Loucy (cell line): Measurements from ENCODE around the gene IDH1.
A peak's percentile ranks its signal among the peaks of the same experiment; 100 is the strongest.

ENCODE experiments used
- H2AFZ ChIP-seq: fragments of 200-600 bp; sonication (generic); 2 replicates; pipeline ENCODE4 v1.6.0; 2016; ENCODE audit warnings: antibody characterized with exemption, mild to moderate bottlenecking, low read length, moderate library complexity
- H3F3A ChIP-seq: fragments of 200-600 bp; 2 replicates; pipeline ENCODE4 v1.6.0; 2016; ENCODE audit warnings: antibody characterized with exemption, low read depth, mild to moderate bottlenecking
- H3K27me3 ChIP-seq: fragments of 200-600 bp; sonication (generic); 2 replicates; pipeline ENCODE4 v1.6.1; 2014; ENCODE audit warnings: low read length, mild to moderate bottlenecking; ENCODE audit not compliant: insufficient read depth, poor library complexity, severe bottlenecking
- H3K36me3 ChIP-seq: fragments of 200-600 bp; sonication (generic); 2 replicates; pipeline ENCODE4 v1.6.1; 2016; ENCODE audit warnings: low read length; ENCODE audit not compliant: insufficient read depth
- H3K4me1 ChIP-seq: fragments of 200-600 bp; sonication (generic); 2 replicates; pipeline ENCODE4 v1.5.1; 2014; ENCODE audit warnings: low read length, mild to moderate bottlenecking; ENCODE audit not compliant: insufficient read depth, poor library complexity, severe bottlenecking
- H3K4me2 ChIP-seq: fragments of 200-600 bp; sonication (generic); 2 replicates; pipeline ENCODE4 v1.6.0; 2014; ENCODE audit warnings: antibody characterized with exemption, low read length, low read depth, mild to moderate bottlenecking; ENCODE audit not compliant: poor library complexity, severe bottlenecking
- H3K4me3 ChIP-seq: fragments of 200-600 bp; sonication (generic); 2 replicates; pipeline ENCODE4 v1.5.1; 2014; ENCODE audit warnings: low read length, mild to moderate bottlenecking, mixed read lengths; ENCODE audit not compliant: poor library complexity, severe bottlenecking
- H3K79me2 ChIP-seq: fragments of 200-600 bp; sonication (generic); 2 replicates; pipeline ENCODE4 v1.6.1; 2014; ENCODE audit warnings: low read length; ENCODE audit not compliant: insufficient read depth
- H3K9ac ChIP-seq: fragments of 200-600 bp; sonication (generic); 2 replicates; pipeline ENCODE4 v1.6.0; 2014; ENCODE audit warnings: mild to moderate bottlenecking, low read depth, low read length, moderate library complexity; ENCODE audit not compliant: poor library complexity, severe bottlenecking
- H3K9me2 ChIP-seq: fragments of 200-600 bp; sonication (generic); replicated peaks from 2 replicates; pipeline ENCODE4 v1.6.1; 2016; ENCODE audit warnings: low read depth, low read length, mixed read lengths
- H3K9me3 ChIP-seq: fragments of 200-600 bp; sonication (generic); 2 replicates; pipeline ENCODE4 v1.6.1; 2014; ENCODE audit warnings: mild to moderate bottlenecking, antibody characterized with exemption, low read length, low read depth; ENCODE audit not compliant: insufficient read depth
- H4K20me1 ChIP-seq: fragments of 200-600 bp; sonication (generic); 2 replicates; pipeline ENCODE4 v1.6.0; 2014; ENCODE audit warnings: antibody characterized with exemption, low read length, mild to moderate bottlenecking; ENCODE audit not compliant: insufficient read depth, poor library complexity, severe bottlenecking
- CTCF ChIP-seq: fragments of 200-600 bp; sonication (generic); conservative IDR thresholded peaks from 2 replicates; pipeline ENCODE4 v1.5.1; 2014; ENCODE audit warnings: mild to moderate bottlenecking, antibody characterized with exemption, low read length
- EZH2phosphoT487 ChIP-seq: fragments of 200-600 bp; IDR thresholded peaks from 2 replicates; pipeline ENCODE4 v1.6.1; 2018; ENCODE audit warnings: antibody characterized with exemption, mild to moderate bottlenecking, moderate library complexity, borderline replicate concordance

The IDH1 gene

GRCh38 chr2:208280234-208280633 lies 25.4 kb upstream of the IDH1 start:
- Histone ChIP-seq H3K79me2 (peaks cover 91% of the 10 kb centered on the region), H3K27me3 (no peaks in the 10 kb centered on the region), H2AFZ (no peak overlapping the region), H3K4me1 (peaks cover 40% of the 10 kb centered on the region), H3K9me3 (no peaks in the 10 kb centered on the region), H3K4me3 (peak overlapping the region; percentile 13), H3K4me2 (peak overlapping the region; percentile 46), H3K36me3 (peaks cover 88% of the 10 kb centered on the region), H3K9ac (no peak overlapping the region), H3K9me2 (no peaks in the 10 kb centered on the region), H3F3A (no peaks in the 10 kb centered on the region), H4K20me1 (peaks cover 68% of the 10 kb centered on the region)
- no peak for TF ChIP-seq CTCF
- no peak for TF ChIP-seq EZH2phosphoT487

- H3K36me3 ChIP-seq = peaks cover 96% of the 10 kb centered on the region
- H2AFZ ChIP-seq = no peak overlapping the region
- H3F3A ChIP-seq = no peaks in the 10 kb centered on the region
- no peaks in the 10 kb centered on the region for H3K9me3 ChIP-seq
- TF ChIP-seq EZH2phosphoT487 (no peak), CTCF (no peak)
- peaks cover 100% of the 10 kb centered on the region for H3K79me2 ChIP-seq
- H3K4me1 ChIP-seq = peaks cover 50% of the 10 kb centered on the region
- H3K9me2 ChIP-seq = no peaks in the 10 kb centered on the region
- H3K4me2 ChIP-seq = peak overlapping the region; percentile 46
- H4K20me1 ChIP-seq = peaks cover 76% of the 10 kb centered on the region
- H3K4me3 ChIP-seq = no peak overlapping the region
- no peak overlapping the region for H3K9ac ChIP-seq
- no peaks in the 10 kb centered on the region for H3K27me3 ChIP-seq
These were observed 24.4 kb upstream of the IDH1 start for GRCh38 chr2:208279236-208279635.

- H3K79me2 ChIP-seq = peaks cover 100% of the 10 kb centered on the region
- peaks cover 77% of the 10 kb centered on the region for H4K20me1 ChIP-seq
- TF ChIP-seq EZH2phosphoT487 = no peak
- TF ChIP-seq CTCF = no peak
- H3F3A ChIP-seq = no peaks in the 10 kb centered on the region
- H3K9ac ChIP-seq = no peak overlapping the region
- H3K9me2 ChIP-seq = no peaks in the 10 kb centered on the region
- peaks cover 57% of the 10 kb centered on the region for H3K4me1 ChIP-seq
- H2AFZ ChIP-seq = no peak overlapping the region
- no peaks in the 10 kb centered on the region for H3K27me3 ChIP-seq
- H3K4me3 ChIP-seq = no peak overlapping the region
- H3K4me2 ChIP-seq = no peak overlapping the region
- H3K36me3 ChIP-seq = peaks cover 100% of the 10 kb centered on the region
- H3K9me3 ChIP-seq = no peaks in the 10 kb centered on the region
These were observed 23.7 kb upstream of the IDH1 start for GRCh38 chr2:208278549-208278948.
